HG03354 (cell line): ENCODE data around the gene TMCO4.

Source experiments
- ATAC-seq: cut with Tn5 transposase; IDR thresholded peaks from one replicate; pipeline ENCODE4 v1.9.1; 2021; ENCODE audit warnings: mild to moderate bottlenecking; ENCODE audit not compliant: unreplicated experiment, poor library complexity, severe bottlenecking

Gene TMCO4

GRCh38 chr1:19757641-19758040 lies 42.1 kb downstream of the TMCO4 start:
- no peak for ATAC-seq

DNA sequence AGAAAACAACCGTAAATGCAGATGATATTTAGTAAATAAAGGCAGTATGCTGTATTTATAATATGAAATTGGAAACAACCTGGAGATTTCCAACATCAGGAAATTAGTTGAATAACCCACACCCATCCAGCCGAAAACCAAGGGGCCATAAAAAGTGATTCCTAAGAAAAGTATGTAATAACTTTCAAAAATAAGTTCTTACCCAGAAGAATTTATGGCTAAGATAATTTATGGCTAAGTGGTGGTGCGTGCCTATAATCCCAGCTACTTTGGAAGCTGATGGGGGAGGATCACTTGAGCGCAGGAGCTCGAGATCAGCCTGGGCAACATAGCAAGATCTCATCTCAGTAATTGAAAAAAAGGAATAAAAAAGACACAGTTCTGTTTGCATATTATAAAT lies 43.2 kb downstream of the TMCO4 start:
- no peak for ATAC-seq

GRCh38 chr1:19754482-19754881 lies 45.2 kb downstream of the TMCO4 start:
- no peak for ATAC-seq

DNA sequence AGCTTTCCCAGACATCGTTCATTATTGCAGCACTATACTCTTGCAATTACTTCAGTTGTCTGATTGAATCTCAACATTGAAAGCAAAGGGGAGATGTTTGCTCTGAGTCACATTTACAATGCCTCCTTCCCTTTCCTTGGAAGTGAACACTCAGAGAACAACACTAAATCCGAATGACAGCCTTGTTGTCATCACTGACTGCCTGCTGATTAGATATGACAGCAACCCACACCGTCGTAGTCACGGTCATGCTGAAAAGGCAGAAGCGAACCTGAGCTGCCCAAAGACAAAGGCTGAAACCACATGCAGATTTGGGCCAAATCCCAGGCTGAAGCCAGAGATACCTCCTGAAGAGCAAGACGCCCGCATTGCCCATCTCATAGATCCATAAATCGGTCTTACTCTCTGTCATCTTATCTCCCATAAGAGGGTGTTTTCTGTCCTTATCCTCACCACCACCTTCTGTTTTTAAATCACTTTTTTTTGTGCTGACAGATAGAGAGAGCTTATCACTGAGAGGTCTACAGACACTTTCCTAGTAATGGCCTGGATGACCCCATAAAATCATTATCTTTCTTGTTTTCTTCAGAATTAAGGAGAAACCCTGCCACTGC lies 47.5 kb downstream of the TMCO4 start:
- ATAC-seq: no peak

DNA sequence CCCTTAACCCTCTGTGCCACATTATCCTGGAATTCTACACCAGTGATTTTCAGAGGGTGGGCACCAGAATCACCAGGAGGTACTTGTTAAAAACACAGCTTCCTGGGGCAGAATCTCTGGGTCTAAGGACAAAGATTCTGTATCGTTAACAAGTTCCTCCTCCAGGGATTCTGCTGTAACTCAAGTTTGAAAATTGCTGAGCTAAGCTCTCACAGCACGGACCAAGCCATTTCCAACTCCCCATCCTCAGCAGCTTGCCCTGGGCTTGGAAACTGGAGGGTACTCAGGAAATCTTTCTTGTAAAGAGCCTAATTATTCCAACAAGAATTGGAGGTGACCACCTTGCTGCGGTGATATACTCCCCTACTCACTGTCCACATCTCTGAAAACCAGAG lies 48.8 kb downstream of the TMCO4 start:
- ATAC-seq: no peak

DNA sequence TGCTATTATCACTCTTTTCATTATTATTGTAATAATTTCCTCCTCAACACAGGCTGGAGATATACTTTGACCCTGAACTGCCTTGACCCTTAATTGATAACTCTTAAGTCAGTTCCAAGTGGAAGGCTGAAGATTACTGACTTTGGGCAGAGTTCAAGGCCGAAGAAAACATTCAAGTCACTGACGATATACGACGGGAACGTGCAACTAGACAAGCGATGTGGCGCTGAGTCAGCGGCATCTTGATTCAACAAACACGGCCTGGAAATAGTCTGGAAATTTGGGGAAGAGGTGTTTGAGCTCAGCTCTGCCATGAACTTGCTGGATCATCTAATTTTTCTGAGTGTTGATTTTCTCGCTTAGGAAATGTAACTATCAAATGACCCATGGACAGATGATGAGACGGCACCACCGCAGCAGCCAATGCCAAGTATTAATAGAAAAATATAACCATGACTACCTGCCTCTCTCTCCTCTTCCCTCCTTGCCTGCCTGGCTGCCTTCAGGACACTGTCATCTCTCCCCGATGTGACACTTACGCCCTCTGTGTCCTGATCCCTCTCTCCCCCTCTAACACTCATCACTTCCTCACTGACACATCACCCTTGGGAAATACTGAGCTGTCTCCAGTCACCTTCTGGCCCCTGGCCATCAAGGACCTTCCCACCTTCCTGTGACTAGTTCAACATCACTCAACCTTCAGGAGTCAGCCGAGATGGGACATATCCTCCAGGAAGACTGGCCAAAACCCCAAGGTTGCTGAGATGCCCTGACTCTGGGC lies 49.4 kb downstream of the TMCO4 start:
- no peak for ATAC-seq

- no peak for ATAC-seq
Observed at GRCh38 chr1:19749685-19750084, 50.0 kb downstream of the TMCO4 start.

DNA sequence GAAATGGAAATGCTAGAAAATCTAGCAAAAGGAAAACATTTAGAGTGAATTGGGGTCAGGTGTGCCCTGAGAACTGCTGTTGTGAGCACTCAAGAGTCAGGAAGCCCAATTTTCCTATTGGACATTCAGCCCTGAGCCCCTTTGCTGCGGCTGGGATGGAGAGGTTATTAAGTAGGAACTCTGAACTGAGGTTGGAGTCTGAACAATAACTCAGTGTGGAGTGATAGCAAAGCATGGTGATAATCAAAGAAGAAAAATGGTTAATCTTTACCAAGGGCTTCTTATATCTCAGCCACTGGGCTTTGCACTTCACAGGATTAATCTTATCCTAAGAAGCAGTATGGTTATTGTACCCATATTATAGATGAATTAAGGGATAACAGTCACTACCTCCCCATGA lies 52.0 kb downstream of the TMCO4 start:
- no peak for ATAC-seq

- ATAC-seq: no peak
Observed at GRCh38 chr1:19744886-19745285, 54.8 kb downstream of the TMCO4 start.

GRCh38 chr1:19744335-19744743 lies 55.4 kb downstream of the TMCO4 start:
- no peak for ATAC-seq

- ATAC-seq: no peak
Observed at GRCh38 chr1:19743793-19744192, 55.9 kb downstream of the TMCO4 start.

DNA sequence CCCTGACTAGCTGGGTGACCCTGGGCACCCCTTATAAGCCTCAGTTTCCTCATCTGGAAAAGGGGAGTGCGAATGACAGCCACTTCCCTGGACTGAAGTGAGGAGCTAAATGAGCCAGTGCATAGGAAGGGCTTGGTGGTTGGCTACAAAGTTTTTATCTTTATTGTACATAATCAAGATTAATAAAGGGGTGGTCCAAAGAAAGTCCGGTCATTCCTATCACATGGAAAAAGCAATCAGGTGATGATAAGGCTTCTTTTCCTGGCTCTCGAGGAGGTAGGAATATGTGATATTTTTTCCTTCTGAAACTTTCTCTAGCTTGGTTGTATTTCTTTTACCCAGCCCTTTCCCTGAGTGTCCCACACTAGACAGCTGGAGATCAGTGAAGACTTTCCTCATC lies 56.5 kb downstream of the TMCO4 start:
- ATAC-seq: no peak

DNA sequence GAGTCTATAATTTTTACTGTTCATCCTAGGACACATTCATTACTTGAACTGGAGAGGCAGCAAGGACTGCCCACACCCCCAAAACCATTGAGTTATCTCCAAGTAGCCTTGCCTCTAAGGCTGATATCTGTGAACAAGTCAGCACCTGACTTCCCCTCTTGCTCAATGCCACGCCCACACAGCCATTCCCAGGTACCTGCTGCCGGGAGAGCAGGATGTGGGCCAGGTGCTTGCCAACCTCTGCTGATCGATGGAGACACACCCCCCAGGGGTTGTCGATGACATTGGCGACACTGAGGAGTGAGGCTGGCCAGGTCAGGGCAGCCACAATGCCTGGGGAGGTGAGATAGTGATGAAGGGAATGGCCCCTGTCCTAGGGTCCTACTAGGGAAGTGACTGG lies 60.1 kb downstream of the TMCO4 start:
- no peak for ATAC-seq

DNA sequence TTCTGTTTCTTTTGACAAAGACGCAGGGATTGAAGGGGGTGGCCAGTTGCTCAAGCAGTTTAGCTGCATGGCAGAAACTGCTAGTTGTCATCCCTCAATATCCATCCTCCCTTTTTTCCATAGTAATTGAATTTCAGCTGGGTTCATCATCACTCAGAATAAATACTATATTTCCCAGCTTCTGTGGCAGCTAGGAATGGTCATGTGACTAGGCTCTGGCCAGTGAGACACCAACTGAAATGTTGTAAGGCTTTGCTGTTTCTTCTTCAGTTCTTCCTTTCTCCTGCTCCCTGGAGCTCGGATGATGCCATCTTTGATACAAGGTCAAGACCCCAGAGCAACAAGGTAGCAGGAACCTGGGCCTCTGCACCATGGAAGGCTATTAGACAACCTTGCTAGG lies 61.0 kb downstream of the TMCO4 start:
- ATAC-seq: no peak

- no peak for ATAC-seq
Observed at GRCh38 chr1:19738076-19738475, 61.6 kb downstream of the TMCO4 start.

GRCh38 chr1:19737104-19737825 lies 62.5 kb downstream of the TMCO4 start:
- ATAC-seq: no peak

- ATAC-seq: no peak
Observed at GRCh38 chr1:19735440-19736127, 64.1 kb downstream of the TMCO4 start.

- ATAC-seq: no peak
Observed at GRCh38 chr1:19734472-19734999, 65.2 kb downstream of the TMCO4 start.

GRCh38 chr1:19734056-19734455 lies 65.7 kb downstream of the TMCO4 start:
- no peak for ATAC-seq

DNA sequence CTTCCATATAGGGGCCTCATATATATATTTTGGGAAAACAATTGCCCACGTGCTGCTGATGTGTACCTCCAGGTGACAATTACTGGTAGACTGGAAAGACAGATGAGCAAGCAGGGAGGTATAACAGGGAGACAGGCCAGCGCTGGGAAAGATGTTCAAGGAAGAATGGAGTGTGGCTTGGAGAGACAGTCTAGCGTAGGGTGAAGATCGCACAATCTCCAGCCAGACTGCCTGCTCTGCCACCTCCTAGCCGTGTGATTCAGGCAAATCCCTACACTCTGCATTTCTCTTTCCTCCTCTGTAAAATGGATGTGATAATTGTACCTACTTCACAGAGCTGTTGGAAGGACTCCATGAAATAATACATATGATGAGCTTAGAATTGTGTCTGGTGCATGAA lies 66.1 kb downstream of the TMCO4 start:
- no peak for ATAC-seq
